HG03558 (cell line): Measurements from ENCODE around the gene MRPL23.

Experiments
- ATAC-seq: cut with Tn5 transposase; IDR thresholded peaks from one replicate; pipeline ENCODE4 v1.9.1; 2021; ENCODE audit warnings: moderate number of reproducible peaks; ENCODE audit not compliant: unreplicated experiment; ENCODE audit errors: extremely low read depth

MRPL23 gene

DNA sequence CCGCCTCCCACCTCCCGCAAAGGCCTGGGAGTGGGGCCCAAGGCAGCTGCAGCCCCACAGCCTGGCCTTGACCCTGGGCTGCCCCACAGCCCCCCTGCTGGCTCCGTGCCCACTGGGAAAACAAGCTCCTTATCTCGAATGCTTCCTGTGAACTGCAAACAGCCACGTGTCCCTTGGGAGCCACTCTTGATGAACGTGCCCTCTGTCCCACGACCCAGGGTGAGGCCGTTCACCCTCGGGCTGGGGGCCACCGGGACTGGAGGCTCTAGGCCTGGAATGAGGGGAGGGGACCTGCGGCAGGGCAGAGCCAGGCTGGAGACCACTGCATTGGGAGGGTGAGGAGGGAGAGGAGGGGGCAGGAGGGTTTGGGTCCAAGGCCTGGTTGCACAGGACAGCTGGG lies 41.0 kb downstream of the MRPL23 start:
- no peak for ATAC-seq

DNA sequence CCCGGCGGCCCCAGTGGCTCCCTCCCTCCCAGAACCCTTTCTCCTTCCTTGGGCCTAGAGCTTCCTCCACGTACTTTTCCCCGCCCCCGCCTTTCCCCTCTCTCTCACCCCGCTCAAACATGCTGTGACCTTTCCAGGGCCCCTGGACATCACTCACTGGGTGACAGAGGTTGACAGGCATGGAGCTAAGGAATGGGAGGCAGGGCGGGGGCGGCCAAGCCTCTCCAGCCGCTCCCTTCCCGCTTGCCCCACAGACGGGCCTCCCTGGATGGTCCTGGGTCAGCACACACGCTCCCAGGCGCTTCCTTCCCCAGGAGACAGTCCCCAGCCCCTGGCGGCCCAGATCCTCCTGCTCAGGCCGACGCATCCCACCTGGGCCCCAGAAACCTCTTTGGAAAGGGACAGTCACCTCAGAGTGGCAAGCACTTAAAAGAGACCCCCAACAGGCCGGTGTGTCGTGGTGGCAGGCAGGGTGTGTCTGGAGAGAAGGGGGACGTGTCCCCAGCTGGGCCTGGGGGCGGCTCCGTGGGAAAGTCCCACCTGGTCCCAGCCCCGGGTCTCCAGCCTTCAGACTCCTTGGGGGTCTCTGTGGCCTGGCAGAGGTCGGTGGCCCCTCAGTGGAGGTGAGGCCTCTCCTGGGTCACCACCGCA lies 41.7 kb downstream of the MRPL23 start:
- no peak for ATAC-seq

DNA sequence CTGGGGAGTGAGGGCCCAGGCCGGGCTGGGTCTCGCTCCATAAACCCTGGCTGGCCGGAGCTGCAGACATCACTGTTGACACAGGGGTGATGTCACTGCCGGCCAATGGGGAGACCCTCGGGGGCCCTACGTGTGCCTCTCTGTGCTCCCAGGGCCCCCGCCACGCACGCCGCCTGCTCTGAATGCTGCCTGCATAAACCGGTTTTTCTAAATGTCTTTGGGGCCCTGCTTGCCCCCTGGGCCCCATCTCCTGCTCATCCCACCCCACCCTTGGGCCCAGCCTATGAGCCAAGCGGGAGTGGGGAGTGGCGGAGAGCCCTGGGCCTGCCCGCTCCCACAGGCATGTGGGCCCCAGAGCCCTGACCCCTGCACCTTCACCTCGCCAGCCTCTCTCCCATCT lies 42.8 kb downstream of the MRPL23 start:
- no peak for ATAC-seq

DNA sequence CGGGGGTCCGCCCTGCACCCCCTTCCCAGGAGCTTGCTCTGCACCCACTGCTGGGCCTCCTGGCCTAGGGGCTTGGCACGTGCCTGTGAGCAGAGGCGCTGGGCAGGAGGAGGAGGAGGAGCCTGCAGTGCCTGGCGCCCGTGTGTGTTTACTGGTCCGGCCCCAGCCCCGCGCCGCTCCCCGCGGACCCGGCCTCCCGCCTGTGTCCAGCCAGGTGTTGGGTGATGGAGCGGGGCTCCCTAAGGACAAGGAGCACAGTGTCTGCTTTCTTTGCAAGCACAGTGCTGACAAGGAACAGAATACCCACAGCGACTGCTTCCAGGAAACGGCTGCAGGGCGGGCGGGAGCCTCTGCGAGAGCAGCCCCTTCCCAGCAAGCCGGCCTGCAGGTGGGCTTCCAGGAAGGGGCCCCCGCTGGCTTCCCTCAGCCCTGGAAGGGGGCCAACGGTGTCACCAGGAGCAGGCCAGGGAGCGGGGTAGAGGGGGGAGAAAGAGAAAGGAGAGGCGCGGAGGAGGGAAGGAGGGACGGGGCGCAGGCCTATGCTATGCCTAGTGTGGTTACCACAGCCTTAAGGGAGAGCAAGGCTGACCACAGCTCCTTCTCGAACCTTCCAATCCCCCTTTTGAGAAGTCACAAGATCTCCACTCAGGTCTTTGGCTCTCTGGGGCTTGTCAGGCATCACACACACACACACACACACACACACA lies 43.9 kb downstream of the MRPL23 start:
- ATAC-seq = no peak

DNA sequence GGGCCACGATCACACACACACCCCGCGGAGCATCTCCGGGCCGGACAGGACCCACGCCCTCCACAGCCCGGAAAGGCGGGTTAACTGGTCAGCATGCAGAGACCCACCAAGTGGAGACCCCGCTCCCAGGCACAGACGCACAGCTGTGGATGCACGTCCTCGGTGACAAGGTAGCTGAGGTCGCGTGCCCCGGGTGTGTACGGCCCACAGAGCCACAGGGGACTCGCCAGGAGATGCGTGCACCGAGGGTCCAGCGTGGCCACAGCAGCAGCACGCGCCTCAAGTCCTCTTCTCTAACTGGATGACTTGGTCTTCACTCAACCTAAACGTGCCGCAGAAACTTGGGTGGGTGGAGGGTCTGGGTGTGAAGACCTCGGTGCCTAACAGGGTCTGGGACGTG lies 45.0 kb downstream of the MRPL23 start:
- ATAC-seq = no peak

DNA sequence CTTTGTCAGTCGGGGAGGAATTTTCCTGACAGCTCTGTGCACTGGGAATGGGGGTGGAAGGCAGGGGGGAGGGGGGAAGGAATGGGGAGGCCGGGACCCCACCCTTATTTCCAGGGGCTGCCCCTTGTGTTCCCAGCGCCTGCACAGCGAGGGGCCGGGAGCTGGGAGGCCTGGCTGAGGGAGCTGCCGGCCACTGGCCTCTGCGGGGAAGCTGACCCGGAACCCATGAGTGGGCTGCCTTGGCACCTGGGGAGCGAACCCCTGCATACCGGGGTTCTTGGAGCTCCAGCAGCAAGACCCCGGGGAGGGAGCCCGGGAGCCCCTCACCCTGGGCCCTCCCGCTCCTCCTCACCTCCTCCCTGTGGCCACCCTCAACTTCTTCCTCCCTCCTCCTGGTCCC lies 47.0 kb downstream of the MRPL23 start:
- no peak for ATAC-seq

DNA sequence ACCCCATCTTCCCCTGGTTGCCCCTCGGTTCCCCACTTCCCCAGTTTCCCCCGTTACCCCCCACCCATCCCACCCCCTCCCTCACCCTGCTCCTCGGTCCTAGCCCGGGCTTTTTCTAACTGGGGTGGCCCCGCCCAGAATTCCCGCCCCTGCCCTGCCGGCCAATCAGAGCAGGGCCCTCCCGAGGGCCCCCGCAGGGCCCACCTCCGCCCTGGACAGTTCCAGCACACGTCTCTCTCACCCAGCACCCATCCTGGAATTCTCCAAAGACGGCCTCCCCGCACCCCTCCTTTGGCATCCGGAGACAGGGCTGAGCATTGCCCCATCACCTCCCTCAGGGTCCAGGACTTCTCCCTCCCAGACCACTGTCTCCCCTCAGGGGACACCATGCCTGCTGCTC lies 50.6 kb downstream of the MRPL23 start, which contains the start of gene H19:
TSS of gene H19 (minus strand) at position 88 of the 400 bp plus-strand sequence.
- no peak for ATAC-seq

DNA sequence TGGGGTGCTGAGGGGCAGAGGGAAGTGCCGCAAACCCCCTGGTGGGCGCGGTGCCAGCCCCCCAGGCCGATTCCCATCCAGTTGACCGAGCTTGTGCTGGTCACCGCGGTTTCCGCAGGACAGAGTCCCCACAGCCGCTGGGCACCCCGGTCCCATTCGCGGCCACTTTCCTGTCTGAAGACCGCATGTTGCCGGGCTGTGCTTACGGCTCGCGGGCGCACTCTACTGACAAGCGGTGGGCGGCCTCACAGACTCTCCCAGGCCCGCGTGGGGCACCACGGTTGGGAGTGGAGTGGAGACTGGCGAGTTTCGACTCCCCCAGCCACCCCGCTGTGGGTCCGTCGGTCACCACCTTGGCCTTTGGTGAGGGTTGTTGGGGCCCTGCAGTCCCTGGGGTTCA lies 51.2 kb downstream of the MRPL23 start:
- ATAC-seq = no peak

DNA sequence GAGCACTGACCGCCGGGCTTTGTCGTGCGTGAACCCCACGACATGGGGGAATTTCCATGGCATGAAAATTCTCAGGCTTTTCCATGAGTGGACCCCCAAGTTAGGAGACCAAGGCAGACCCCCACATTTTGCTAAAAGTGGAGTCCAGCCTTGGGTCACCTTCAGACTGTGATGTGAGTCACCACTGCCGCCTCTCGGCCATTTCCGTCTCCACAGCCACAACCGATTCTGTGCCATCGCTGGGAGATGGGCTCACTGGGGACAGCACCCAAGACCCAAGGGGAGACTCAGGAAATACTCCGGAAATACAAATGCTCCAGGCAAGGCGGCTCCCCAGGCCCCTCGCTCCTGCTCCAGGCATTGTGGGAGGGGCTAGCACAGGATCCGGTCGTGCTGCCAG lies 51.7 kb downstream of the MRPL23 start:
- ATAC-seq = no peak

DNA sequence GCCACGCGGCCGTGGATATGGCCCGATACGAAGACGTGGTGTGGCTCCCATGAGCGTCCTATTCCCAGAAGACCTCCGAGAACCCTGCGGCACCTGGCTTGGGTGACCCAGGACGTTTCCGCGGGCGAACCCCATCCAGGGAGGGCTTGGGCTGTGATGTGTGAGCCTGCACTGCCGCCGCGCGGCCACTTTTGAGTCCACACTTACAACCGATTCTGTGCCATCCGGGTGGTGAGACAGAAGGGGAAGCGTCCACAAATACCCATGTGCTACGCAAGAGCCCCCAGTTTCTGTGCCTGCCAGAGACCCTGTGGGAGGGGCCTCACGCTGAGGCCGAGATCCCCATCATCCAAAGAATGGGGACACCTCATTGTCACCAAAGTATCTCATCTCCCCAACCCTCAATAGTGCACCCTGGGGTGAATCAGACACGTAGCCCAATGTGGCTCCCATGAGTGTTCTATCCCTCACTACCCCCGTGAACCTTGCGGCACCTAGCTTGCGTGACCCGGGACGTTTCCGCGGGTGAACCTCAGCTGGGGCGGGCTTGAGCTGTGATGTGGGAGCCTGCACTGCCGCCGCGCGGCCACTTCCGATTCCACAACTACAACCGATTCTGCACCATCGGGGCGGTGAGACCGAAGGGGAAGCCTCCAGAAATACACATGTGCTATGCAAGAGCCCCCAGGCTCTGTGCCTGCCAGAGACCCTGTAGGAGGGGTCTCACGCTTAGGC lies 55.1 kb downstream of the MRPL23 start:
- no peak for ATAC-seq

DNA sequence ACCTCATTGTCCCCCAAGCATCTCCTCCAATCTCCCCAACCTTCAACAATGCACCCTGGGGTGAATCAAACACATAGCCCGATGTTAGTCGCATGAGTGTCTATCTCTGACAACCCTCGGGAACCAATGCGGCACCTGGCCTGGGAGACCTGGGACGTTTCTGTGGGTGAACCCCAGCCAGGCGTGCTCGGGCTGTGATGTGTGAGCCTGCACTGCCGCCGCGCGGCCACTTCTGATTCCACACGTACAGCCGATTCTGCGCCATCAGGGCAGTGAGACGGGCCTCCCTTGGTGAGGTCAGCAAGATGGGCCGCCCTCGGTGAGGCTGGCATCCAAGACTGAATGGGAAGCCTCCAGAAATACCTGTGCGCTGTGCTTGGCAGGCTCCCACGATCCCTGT lies 55.7 kb downstream of the MRPL23 start:
- no peak for ATAC-seq

DNA sequence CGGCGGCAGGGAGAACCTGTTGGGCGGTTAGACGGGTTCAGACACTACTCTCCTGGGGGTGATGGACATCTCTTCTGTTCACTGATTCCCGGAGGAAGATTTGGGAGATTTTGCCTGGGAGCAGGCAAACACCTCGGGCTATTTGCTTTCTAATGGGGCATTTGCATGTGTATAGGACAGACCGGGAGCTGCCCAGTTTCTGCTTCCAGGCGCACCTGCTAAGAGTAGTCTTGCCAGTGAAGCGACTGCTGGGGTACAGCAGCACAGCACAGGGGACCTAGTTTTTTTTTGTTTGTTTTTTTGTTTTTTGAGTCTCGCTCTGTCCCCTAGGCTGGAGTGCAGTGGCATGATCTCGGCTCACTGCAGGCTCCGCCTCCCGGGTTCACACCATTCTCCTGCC lies 57.3 kb downstream of the MRPL23 start:
- ATAC-seq = no peak
